ENCODE measurements around the gene PLS1.
"Not testable (repeated sequence)": the region's sequence is repeated elsewhere in the genome, so short reads cannot be mapped to it uniquely, and the experiment has no call there.

The PLS1 gene

GRCh38 chr3:142706321-142707127, 110.3 kb downstream of the PLS1 start:
- DNase-seq: no peak

DNA sequence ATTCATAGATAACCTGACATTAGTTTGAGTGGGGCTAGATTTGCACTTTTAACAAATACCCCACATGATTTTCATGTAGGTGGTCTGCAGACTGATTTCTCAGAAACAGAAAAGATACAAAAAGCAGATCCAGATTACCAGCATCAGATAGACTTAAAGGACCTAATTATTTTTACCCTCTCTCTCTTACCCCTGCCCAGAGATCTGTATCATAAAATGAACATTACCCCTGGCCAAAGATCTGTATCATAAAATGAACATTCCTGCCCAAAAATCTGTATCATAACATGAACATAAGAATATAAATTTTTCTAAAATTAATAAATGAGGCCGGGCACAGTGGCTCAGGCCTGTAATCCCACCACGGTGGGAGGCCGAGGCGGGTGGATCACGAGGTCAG, 113.0 kb downstream of the PLS1 start:
- no peak for DNase-seq

GRCh38 chr3:142714882-142715281, 118.7 kb downstream of the PLS1 start:
- DNase-seq: not testable (repeated sequence)

DNA sequence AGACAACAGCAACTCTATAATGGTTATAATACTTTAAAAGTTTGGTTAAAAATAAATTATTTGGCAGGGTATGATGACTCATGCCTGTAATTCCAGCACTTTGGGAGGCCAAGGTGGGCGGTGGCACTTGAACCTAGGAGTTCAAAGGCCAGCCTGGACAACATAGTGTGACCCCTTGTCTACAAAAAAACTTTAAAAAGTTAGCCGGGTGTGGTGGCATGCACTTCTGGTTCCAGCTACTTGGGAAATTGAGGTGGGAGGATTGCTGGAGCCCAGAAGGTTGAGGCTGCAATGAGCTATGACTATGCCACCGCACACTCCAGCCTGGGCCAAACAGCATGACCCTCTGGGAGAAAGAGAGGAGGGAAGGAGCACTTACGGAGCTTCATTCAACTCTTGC, 119.9 kb downstream of the PLS1 start:
- no peak for DNase-seq

DNA sequence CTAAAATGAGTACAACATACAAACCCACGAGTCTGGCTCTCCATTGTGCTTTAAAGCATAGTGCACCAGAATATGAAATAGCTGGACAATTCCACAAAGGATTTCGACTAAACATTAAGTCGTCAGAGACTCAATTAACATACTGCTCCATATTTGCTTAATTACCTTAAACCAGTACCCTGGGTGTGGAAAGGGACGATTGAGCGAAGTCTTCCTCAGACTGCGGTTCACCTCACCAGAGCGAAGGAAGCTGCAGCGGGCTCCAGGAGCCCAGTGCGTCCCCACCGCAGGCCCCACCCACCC, 127.4 kb downstream of the PLS1 start:
- no peak for DNase-seq

DNA sequence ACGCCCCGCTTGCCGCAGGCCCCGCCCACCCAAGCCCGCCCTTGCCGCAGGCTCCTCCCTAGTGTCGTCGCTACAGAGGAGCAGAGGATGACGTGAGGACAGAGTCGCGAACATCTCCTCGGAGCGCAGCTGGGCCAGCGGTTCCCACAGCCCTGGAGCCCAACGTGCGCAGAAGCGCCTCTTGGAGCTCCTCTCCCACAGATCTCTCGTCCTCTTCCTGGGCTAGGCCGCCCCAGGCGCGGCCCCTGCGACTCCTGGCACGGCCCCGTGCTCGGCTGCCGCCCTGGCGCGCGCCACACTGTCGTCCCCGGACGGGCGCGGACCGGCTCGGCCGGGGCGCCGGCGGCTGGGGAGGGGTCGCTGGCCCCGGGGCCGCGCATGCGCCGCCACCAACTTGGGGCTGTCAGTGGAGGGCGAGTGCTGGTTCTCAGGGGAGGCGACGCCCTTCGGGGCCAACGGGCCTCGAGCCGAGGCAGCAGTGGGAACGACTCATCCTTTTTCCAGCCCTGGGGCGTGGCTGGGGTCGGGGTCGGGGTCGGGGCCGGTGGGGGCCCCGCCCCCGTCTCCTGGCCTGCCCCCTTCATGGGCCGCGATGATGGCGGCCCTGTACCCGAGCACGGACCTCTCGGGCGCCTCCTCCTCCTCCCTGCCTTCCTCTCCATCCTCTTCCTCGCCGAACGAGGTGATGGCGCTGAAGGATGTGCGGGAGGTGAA, 127.9 kb downstream of the PLS1 start, which contains the start of gene TRPC1:
Gene TRPC1 (plus strand): TSS at position 67 of the 714 bp plus-strand sequence. CDS start 526 bp downstream, at position 593.
- DNase-seq: peak; percentile 89

DNA sequence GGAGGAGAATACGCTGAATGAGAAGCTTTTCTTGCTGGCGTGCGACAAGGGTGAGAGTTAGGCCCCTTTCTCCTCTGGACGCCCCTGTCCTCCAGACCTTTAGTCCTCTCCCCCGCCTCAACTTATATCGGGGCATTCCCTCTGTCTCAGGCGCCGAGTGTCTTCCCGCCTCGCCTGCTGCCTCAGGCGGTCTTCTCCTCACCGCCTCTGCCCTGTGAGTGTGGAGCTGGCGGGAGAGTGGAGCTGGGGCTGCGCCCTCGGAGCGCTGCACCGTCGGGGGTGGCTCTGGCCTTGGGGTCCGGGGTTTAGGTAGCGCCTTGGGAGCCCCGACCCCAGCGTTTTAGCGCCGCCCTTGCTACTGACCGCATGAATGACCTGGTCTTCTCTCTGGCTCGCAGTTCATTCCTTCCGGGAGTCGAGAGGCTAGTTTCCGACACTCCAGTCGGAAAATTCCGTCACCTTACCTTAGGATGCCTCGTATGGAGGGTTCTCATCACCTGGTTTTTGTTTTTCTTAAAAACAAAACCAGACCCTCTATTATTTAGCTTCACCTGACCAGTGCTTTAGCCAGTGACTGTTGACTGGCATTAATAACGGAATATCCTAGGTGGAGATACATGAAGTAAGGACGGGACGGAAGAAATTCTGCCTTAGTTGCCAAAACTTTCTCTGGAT, 128.6 kb downstream of the PLS1 start:
- DNase-seq: peak; percentile 73

GRCh38 chr3:142725357-142725739, 129.2 kb downstream of the PLS1 start:
- DNase-seq: no peak

- DNase-seq: no peak
These were observed 129.8 kb downstream of the PLS1 start for GRCh38 chr3:142726017-142726416.

GRCh38 chr3:142732066-142732465, 135.9 kb downstream of the PLS1 start:
- DNase-seq: no peak

DNA sequence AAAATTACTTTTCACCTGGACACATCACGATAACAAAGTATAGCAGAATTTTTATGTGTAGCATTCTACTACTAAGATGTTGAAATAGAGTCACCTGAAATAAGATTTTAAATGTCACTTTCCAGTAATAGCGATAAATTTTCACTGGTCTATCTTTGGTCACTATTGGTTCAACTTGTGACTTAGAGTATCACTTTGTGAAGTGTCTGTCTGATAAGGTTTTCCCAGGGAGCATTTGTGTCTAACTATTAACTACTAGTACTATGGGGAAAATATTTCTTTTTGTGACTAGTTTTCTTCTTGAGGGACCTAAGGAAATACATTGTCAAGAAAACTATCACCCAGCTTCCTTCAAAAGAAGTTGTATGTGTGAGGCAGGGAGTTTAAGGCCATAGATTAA, 138.6 kb downstream of the PLS1 start:
- no peak for DNase-seq

GRCh38 chr3:142735462-142735861, 139.3 kb downstream of the PLS1 start:
- DNase-seq: peak; percentile 76

GRCh38 chr3:142738396-142738795, 142.2 kb downstream of the PLS1 start:
- DNase-seq: no peak

DNA sequence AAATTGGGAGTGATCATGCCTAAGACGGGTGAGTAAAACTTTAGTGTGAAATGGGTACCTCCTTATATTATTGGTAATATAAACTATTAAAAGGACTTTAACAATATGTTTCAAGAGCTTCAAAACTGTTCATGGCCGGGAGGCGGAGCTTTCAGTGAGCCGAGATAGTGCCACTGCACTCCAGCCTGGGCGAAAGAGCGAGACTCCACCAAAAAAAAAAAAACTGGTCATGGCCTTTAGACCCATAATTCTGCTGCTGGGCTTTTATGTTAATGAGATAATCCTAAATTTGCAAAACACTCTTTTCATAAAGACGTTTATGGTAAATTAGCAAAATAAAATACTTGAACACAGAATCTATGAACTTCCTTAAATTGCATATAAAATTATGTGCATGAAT, 150.5 kb downstream of the PLS1 start:
- DNase-seq: no peak

DNA sequence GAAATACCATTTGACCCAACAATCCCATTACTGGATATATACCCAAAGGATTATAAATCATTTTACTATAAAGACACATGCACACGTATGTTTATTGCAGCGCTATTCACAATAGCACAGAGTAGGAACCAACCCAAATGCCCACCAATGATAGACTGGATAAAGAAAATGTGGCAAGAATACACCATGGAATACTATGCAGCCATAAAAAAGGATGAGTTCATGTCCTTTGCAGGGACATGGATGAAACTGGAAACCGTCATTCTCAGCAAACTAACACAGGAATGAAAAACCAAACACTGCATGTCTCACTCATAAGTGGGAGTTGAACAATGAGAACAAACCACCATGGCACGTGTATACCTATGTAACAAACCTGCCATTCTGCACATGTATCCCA, 154.3 kb downstream of the PLS1 start:
- not testable (repeated sequence) for DNase-seq

GRCh38 chr3:142752605-142753004, 156.4 kb downstream of the PLS1 start:
- not testable (repeated sequence) for DNase-seq

DNA sequence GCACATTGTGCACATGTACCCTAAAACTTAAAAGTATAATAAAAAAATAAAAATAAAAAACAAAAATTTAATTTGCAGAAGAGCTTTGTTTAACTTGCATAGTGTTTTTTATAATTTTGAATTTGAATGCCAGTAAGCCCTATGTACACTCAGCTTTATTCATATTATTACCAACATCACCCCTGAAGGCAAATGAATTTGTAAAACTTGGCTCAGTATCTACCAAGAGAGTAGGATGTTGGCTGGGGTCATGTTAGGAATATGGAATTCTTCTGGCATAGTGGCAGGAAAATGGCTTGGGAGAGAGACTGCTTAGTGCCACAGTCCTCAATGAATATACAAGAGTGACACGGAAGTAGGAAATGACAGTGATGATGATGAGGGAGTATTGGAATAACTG, 158.3 kb downstream of the PLS1 start:
- DNase-seq: no peak

Data from NCI-H69 (cell line).